ENCODE data around the gene RPL10.

Gene RPL10

DNA sequence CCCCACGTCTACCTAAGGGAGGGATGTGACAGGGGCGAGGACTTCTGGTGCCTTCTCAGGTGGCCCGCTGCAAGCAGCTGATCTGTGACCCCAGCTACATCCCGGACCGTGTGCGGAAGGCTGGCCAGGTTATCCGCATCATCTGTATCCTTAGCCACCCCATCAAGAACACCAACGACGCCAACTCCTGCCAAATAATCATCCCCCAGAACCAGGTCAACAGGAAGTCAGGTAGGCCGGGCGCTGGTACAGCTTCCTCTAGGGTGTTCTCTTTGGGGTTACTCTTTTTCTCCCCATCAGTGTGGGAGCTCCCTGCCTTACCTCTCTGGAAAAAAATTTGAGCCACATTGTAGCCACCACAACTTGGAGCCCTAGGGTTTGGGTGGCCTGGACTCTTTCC is 43.4 kb downstream of the RPL10 start:
- no peak for DNase-seq (ENCODE audit: low read depth, low spot score)
- CTCF ChIA-PET = interaction anchor here (1.2 kb wide), 1 partner anchor 86 kb away, joined by 4 read pairs; no protein-coding TSS in a partner anchor
- H3K4me3 ChIP-seq (ENCODE audit: low read depth, low read length) = no peak overlapping the region
- TF ChIP-seq CTCF (IDR thresholded peaks at IDR 0.05; ENCODE audit: insufficient read depth, low read length, missing control alignments) = no peak
- POLR2A ChIA-PET = interaction anchor here (0.6 kb wide), 2 partner anchors 11 to 49 kb away, joined by 3 read pairs; partner anchors contain the start of gene SLC10A3

GRCh38 chrX:154441984-154442707 is 44.0 kb downstream of the RPL10 start:
- TF ChIP-seq CTCF (IDR thresholded peaks at IDR 0.05; ENCODE audit: insufficient read depth, low read length, missing control alignments) = no peak
- no peak overlapping the region for H3K4me3 ChIP-seq (ENCODE audit: low read depth, low read length)
- POLR2A ChIA-PET = no interaction called here
- CTCF ChIA-PET = no interaction called here
- no peak for DNase-seq (ENCODE audit: low read depth, low spot score)

DNA sequence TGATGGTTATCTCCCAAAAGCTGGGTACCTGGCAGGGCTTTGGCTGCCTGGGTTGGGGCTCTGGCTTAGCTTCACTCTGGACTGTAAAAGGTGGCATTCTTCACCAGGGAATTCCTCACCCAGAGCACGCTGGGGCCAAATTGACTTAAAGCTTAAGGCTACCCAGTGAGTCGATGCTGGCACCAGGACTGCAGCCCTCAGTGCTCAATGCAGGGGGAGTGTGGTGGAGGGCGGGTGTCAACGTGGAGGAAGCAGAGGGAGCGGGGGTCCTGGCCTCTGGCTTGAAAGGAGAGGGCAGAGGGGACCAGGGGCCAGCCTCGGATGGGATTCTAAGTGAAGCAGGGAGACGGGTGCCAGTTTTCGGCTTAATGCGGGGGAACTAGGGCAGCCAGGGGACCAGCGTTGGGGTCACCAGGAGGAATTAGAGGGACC is 45.3 kb downstream of the RPL10 start:
- DNase-seq (ENCODE audit: low read depth, low spot score) = no peak
- no peak for TF ChIP-seq CTCF (IDR thresholded peaks at IDR 0.05; ENCODE audit: insufficient read depth, low read length, missing control alignments)
- POLR2A ChIA-PET = interaction anchor here (1.0 kb wide), 1 partner anchor 15 kb away, joined by 3 read pairs; no protein-coding TSS in a partner anchor
- CTCF ChIA-PET = interaction anchor here (0.6 to 0.9 kb wide), 2 partner anchors 45 to 84 kb away, joined by 3 to 4 read pairs; partner anchors contain the start of gene RPL10
- peak overlapping the region; percentile 43 for H3K4me3 ChIP-seq (ENCODE audit: low read depth, low read length)

GRCh38 chrX:154443992-154444754 is 46.0 kb downstream of the RPL10 start, which contains the start of gene FAM50A:
Gene FAM50A (plus strand): TSS chrX:154444141. CDS start chrX:154444236, 95 bp downstream.
- no peak for TF ChIP-seq CTCF (IDR thresholded peaks at IDR 0.05; ENCODE audit: insufficient read depth, low read length, missing control alignments)
- peak within 1 kb of the TSS; percentile 64 for H3K4me3 ChIP-seq (ENCODE audit: low read depth, low read length)
- ChIA-PET CTCF (interaction anchor here (0.9 kb wide), 1 partner anchor 46 kb away, joined by 3 read pairs; the partner anchor contains the start of gene RPL10), POLR2A (interaction anchor here (1.0 kb wide), 1 partner anchor 15 kb away, joined by 3 read pairs; no protein-coding TSS in a partner anchor)
- no peak for DNase-seq (ENCODE audit: low read depth, low spot score)

- no peak for TF ChIP-seq CTCF (IDR thresholded peaks at IDR 0.05; ENCODE audit: insufficient read depth, low read length, missing control alignments)
- peak overlapping the region; percentile 64 for H3K4me3 ChIP-seq (ENCODE audit: low read depth, low read length)
- no peak for DNase-seq (ENCODE audit: low read depth, low spot score)
- CTCF ChIA-PET = interaction anchor here (0.7 kb wide), 1 partner anchor 10 kb away, joined by 3 read pairs; no protein-coding TSS in a partner anchor
- POLR2A ChIA-PET = interaction anchor here (1.1 kb wide), 1 partner anchor 9 kb away, joined by 3 read pairs; no protein-coding TSS in a partner anchor
These were observed 46.6 kb downstream of the RPL10 start for GRCh38 chrX:154444755-154445246.
